ENCODE results near the gene ABLIM3. TPM values are rescaled to one million over a fixed set of nuclear protein-coding genes. Genes with fewer than 3 reads are reported as not detected.

The ABLIM3 gene
- total and polyA plus RNA-seq, 2 donors (not counting 3 experiments of a cell fraction or from before 2014, with no cell fraction given), result 16.7 to 42.1 TPM

DNA sequence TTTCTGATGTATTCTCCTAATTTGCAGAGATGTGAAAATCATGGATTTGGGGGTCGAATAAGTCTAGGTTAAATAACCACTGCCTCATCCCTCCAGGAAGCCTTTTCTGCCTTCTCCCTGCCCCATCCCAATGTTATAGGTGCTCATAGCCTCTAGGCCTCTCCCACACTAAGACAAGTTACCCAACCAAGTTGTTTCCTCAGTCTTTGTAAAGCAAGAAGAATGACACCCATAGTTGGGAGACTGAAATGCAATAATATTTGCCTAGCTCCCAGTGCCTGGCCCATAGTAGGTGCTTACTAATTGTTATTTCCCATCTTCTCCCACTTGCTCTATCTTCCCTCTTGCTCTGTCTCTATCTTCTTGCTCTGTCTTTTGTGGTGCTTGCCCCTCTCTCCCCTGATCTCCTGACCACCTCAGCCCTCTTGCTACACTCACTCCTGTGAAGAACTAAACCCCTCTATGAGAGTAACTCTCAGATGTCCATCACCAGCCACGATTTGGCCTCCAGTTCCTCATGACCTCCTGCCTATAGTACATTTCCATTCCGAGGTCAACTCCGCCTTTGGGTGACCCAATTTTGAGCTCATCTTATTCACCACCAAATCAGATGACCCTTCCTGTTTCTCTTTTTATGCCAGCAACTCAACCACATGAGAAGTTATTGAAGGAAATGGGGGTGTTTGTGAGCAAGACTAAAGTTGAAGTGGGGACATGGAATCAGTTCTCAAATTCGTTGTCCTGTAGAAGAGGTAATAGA, 137.3 kb downstream of the ABLIM3 start:
- POLR2A ChIA-PET, result no interaction called here
- CTCF ChIA-PET, result interaction anchor here (1.0 to 1.6 kb wide), 7 partner anchors 9 to 153 kb away, joined by 3 to 10 read pairs (median 4); no protein-coding TSS in a partner anchor
- DNase-seq (ENCODE audit: low read depth, low spot score) (no peak), FAIRE-seq (no peak)
- H3K79me2 ChIP-seq (ENCODE audit: control insufficient read depth, insufficient read depth, low read length), result no peaks in the 10 kb centered on the region
- no peak overlapping the region for H3K4me3 ChIP-seq (replicated peaks in 1 of 3; ENCODE audit: insufficient read depth in 1 of 3, low read depth in 1 of 3, low read length in 3 of 3)
- intact Hi-C loops (cut with micrococcal nuclease), result no loop called here
- no TSS peak for BruUV-seq (replicated peaks)
- H3K9ac ChIP-seq (replicated peaks; ENCODE audit: extremely low read depth, insufficient read depth, low read length), result no peak overlapping the region
- no peak overlapping the region for H2AFZ ChIP-seq (ENCODE audit: low read depth, low read length)
- H3K9me1 ChIP-seq (replicated peaks; ENCODE audit: control insufficient read depth, extremely low read depth, insufficient read depth, low read length), result no peaks in the 10 kb centered on the region
- no peaks in the 10 kb centered on the region for H4K20me1 ChIP-seq (replicated peaks; ENCODE audit: control insufficient read depth, extremely low read depth, insufficient read depth, low read length)
- peaks cover 6% of the 10 kb centered on the region for H3K4me1 ChIP-seq (ENCODE audit: control insufficient read depth, extremely low read depth, insufficient read depth, low read length)
- TF ChIP-seq JUN (IDR thresholded peaks at IDR 0.05; ENCODE audit: borderline replicate concordance, insufficient read depth, insufficient read length, low read depth) (no peak), MYC (IDR thresholded peaks at IDR 0.05; ENCODE audit: low read depth, low read length) (no peak)
- TF ChIP-seq, protein P1, sequence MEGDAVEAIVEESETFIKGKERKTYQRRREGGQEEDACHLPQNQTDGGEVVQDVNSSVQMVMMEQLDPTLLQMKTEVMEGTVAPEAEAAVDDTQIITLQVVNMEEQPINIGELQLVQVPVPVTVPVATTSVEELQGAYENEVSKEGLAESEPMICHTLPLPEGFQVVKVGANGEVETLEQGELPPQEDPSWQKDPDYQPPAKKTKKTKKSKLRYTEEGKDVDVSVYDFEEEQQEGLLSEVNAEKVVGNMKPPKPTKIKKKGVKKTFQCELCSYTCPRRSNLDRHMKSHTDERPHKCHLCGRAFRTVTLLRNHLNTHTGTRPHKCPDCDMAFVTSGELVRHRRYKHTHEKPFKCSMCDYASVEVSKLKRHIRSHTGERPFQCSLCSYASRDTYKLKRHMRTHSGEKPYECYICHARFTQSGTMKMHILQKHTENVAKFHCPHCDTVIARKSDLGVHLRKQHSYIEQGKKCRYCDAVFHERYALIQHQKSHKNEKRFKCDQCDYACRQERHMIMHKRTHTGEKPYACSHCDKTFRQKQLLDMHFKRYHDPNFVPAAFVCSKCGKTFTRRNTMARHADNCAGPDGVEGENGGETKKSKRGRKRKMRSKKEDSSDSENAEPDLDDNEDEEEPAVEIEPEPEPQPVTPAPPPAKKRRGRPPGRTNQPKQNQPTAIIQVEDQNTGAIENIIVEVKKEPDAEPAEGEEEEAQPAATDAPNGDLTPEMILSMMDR (IDR thresholded peaks at IDR 0.05; ENCODE audit: extremely low read depth in 1 of 2, insufficient read depth in 1 of 2, low read depth in 1 of 2, low read length in 2 of 2), result no peak
- TF ChIP-seq, protein P2, sequence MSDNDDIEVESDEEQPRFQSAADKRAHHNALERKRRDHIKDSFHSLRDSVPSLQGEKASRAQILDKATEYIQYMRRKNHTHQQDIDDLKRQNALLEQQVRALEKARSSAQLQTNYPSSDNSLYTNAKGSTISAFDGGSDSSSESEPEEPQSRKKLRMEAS (IDR thresholded peaks at IDR 0.05; ENCODE audit: insufficient read depth, insufficient read length), result no peak
- no peaks in the 10 kb centered on the region for H3K9me3 ChIP-seq (replicated peaks; ENCODE audit: control insufficient read depth, insufficient read depth, low read length)
- dilution Hi-C loops (cut with MboI; ENCODE audit: extremely low pct_ligation_motif_present, low sequenced_read_pairs), result no loop called here
- no peak overlapping the region for H3K27ac ChIP-seq (ENCODE audit: insufficient read depth, low read depth, low read length)
- H3K4me2 ChIP-seq (ENCODE audit: insufficient read depth, low read length), result no peak overlapping the region
- H3K27me3 ChIP-seq (ENCODE audit: control insufficient read depth in 2 of 2, insufficient read depth in 2 of 2, low read length in 2 of 2), result no peaks in the 10 kb centered on the region
- no peaks in the 10 kb centered on the region for H3K36me3 ChIP-seq (ENCODE audit: control insufficient read depth in 2 of 2, extremely low read depth in 1 of 2, insufficient read depth in 2 of 2, low read length in 2 of 2)
